H1 (cell line): Measurements from ENCODE around the gene EPS8. TPM values are rescaled to one million over a fixed set of nuclear protein-coding genes. Genes with fewer than 3 reads are reported as not detected.

Source experiments
- CTCF ChIA-PET: fragments of 300-600 bp; sonication (Branson Sonifier 250); formaldehyde crosslinking; loops from one replicate; lab custom pipeline; 2021; ENCODE audit not compliant: partially characterized antibody; lab: Charles Lee
- POLR2A ChIA-PET: fragments of 300-600 bp; sonication (Branson Sonifier 250); formaldehyde crosslinking; loops from one replicate; lab custom pipeline; 2021; ENCODE audit warnings: inconsistent platforms; ENCODE audit not compliant: partially characterized antibody; lab: Charles Lee
- DNase-seq, 2 experiments: peaks; one replicate each; pipeline versions ENCODE4 v3.0.0 to v3.0.0-alpha.2; 2010 to 2022; ENCODE audit warnings: low spot score in 2 of 2, low read depth in 1 of 2, mixed read lengths in 1 of 2
- FAIRE-seq: peaks from 2 replicates; lab custom pipeline; 2011; peaks lifted over from hg19 to GRCh38; lab: Jason Lieb, UNC
- H2AFZ ChIP-seq: 2 replicates; pipeline ENCODE4 v1.8.1; 2012; ENCODE audit warnings: low read length, inconsistent platforms
- H2AK5ac ChIP-seq: 2 replicates; pipeline ENCODE4 v1.6.1; 2013; ENCODE audit warnings: low read depth, low read length
- H2BK120ac ChIP-seq: replicated peaks from 2 replicates; pipeline ENCODE3; 2013; ENCODE audit warnings: low read depth, low read length, inconsistent platforms
- H2BK12ac ChIP-seq: 2 replicates; pipeline ENCODE4 v1.6.1; 2013; ENCODE audit warnings: low read depth, low read length
- H2BK15ac ChIP-seq: 2 replicates; pipeline ENCODE4 v1.6.1; 2013; ENCODE audit warnings: low read length
- H2BK20ac ChIP-seq: 2 replicates; pipeline ENCODE4 v1.6.1; 2013; ENCODE audit warnings: low read length
- H2BK5ac ChIP-seq: 2 replicates; pipeline ENCODE4 v1.6.1; 2013; ENCODE audit warnings: low read depth, low read length
- H3K14ac ChIP-seq: 2 replicates; pipeline ENCODE4 v1.6.1; 2013; ENCODE audit warnings: inconsistent platforms; ENCODE audit not compliant: insufficient read length
- H3K18ac ChIP-seq: 2 replicates; pipeline ENCODE4 v1.6.1; 2013; ENCODE audit warnings: low read length; ENCODE audit errors: extremely low read depth
- H3K23ac ChIP-seq: 2 replicates; pipeline ENCODE4 v1.6.1; 2013; ENCODE audit warnings: inconsistent platforms; ENCODE audit not compliant: insufficient read length
- H3K23me2 ChIP-seq: 2 replicates; pipeline ENCODE4 v1.6.1; 2013; ENCODE audit warnings: low read depth, low read length
- H3K27ac ChIP-seq: 2 replicates; pipeline ENCODE4 v1.6.1; 2011; ENCODE audit warnings: low read depth, low read length, inconsistent platforms
- H3K27me3 ChIP-seq, 4 experiments: replicated peaks in 1 of 4; 1 replicate in 1 of 4; 2 replicates in 3 of 4; pipeline versions ENCODE4 v1.6.1 to v1.8.1; 2011 to 2013; ENCODE audit warnings: low read length in 3 of 4, mild to moderate bottlenecking in 3 of 4, inconsistent platforms in 2 of 4, mixed read lengths in 2 of 4, moderate library complexity in 1 of 4; ENCODE audit not compliant: control insufficient read depth in 3 of 4, insufficient read depth in 3 of 4; ENCODE audit errors: extremely low read depth in 1 of 4
- H3K36me3 ChIP-seq, 4 experiments: 2 replicates each; pipeline versions ENCODE4 v1.6.1 to v1.8.1; 2011 to 2013; ENCODE audit warnings: mild to moderate bottlenecking in 4 of 4, low read length in 3 of 4, moderate library complexity in 2 of 4, control low read depth in 1 of 4, inconsistent platforms in 1 of 4; ENCODE audit not compliant: insufficient read depth in 4 of 4, control insufficient read depth in 2 of 4
- H3K4ac ChIP-seq: replicated peaks from 2 replicates; pipeline ENCODE3; 2013; ENCODE audit warnings: low read length, low read depth, mixed read lengths, inconsistent platforms; ENCODE audit not compliant: insufficient read length
- H3K4me1 ChIP-seq, 4 experiments: replicated peaks in 1 of 4; 1 replicate in 1 of 4; 2 replicates in 3 of 4; pipeline versions ENCODE4 v1.6.1 to v1.8.1; 2011 to 2013; ENCODE audit warnings: low read length in 3 of 4, inconsistent platforms in 2 of 4, mixed read lengths in 1 of 4; ENCODE audit not compliant: insufficient read depth in 4 of 4, control insufficient read depth in 3 of 4
- H3K4me2 ChIP-seq, 2 experiments: 2 replicates each; pipeline versions ENCODE4 v1.6.1 to v1.8.1; 2011 to 2013; ENCODE audit warnings: low read depth in 2 of 2, low read length in 2 of 2, control low read depth in 1 of 2, inconsistent platforms in 1 of 2, mild to moderate bottlenecking in 1 of 2; ENCODE audit not compliant: insufficient read depth in 1 of 2
- H3K4me3 ChIP-seq, 4 experiments: fragments of 200-600, 300-600 bp in 1 of 4; sonication (generic), shearing (Covaris generic), sonication (Bioruptor Twin) in 1 of 4; 2 replicates each; pipeline versions ENCODE4 v1.5.1 to v1.8.1; 2011 to 2016; ENCODE audit warnings: low read length in 4 of 4, low read depth in 3 of 4, control low read depth in 2 of 4, inconsistent platforms in 2 of 4, mild to moderate bottlenecking in 2 of 4, mixed read lengths in 1 of 4, moderate library complexity in 1 of 4; ENCODE audit not compliant: insufficient read depth in 2 of 4; ENCODE audit errors: extremely low read depth in 1 of 4
- H3K56ac ChIP-seq: replicated peaks from 2 replicates; pipeline ENCODE3; 2013; ENCODE audit warnings: low read depth, mild to moderate bottlenecking, mixed read lengths, low read length, inconsistent platforms; ENCODE audit not compliant: insufficient read length
- H3K79me1 ChIP-seq: 2 replicates; pipeline ENCODE4 v1.6.1; 2013; ENCODE audit warnings: low read depth, low read length, control low read depth
- H3K79me2 ChIP-seq, 2 experiments: 2 replicates each; pipeline versions ENCODE4 v1.6.1 to v1.8.1; 2012 to 2013; ENCODE audit warnings: low read length in 2 of 2, mild to moderate bottlenecking in 2 of 2, inconsistent platforms in 1 of 2; ENCODE audit not compliant: insufficient read depth in 2 of 2, control insufficient read depth in 1 of 2
- H3K9ac ChIP-seq, 4 experiments: replicated peaks in 1 of 4; 1 replicate in 1 of 4; 2 replicates in 3 of 4; pipeline versions ENCODE4 v1.6.1 to v1.8.1; 2011 to 2013; ENCODE audit warnings: low read depth in 3 of 4, low read length in 3 of 4, control low read depth in 2 of 4, mild to moderate bottlenecking in 2 of 4, moderate library complexity in 2 of 4, inconsistent platforms in 1 of 4; ENCODE audit errors: extremely low read depth in 1 of 4
- H3K9me3 ChIP-seq, 2 experiments: 2 replicates each; pipeline versions ENCODE4 v1.6.1 to v1.8.1; 2012 to 2013; ENCODE audit warnings: mild to moderate bottlenecking in 2 of 2, moderate library complexity in 2 of 2, control low read depth in 1 of 2, inconsistent platforms in 1 of 2, low read depth in 1 of 2, low read length in 1 of 2, mixed read lengths in 1 of 2; ENCODE audit not compliant: insufficient read depth in 2 of 2
- H4K20me1 ChIP-seq, 2 experiments: replicated peaks in 1 of 2; 2 replicates each; pipeline versions ENCODE3 to v1.8.1; 2011 to 2013; ENCODE audit warnings: inconsistent platforms in 2 of 2, low read length in 2 of 2, mild to moderate bottlenecking in 1 of 2; ENCODE audit not compliant: insufficient read depth in 2 of 2, control insufficient read depth in 1 of 2
- H4K5ac ChIP-seq: 2 replicates; pipeline ENCODE4 v1.6.1; 2013; ENCODE audit warnings: low read length, low read depth, mixed read lengths, inconsistent platforms; ENCODE audit not compliant: insufficient read length
- H4K8ac ChIP-seq: 2 replicates; pipeline ENCODE4 v1.8.0; 2013; ENCODE audit warnings: mild to moderate bottlenecking, moderate library complexity, low read length, inconsistent platforms; ENCODE audit not compliant: insufficient read depth; ENCODE audit errors: extremely low read depth
- H4K91ac ChIP-seq: replicated peaks from 2 replicates; pipeline ENCODE3; 2013; ENCODE audit warnings: low read length, mixed read lengths, inconsistent platforms; ENCODE audit not compliant: insufficient read length
- BACH1 ChIP-seq: IDR thresholded peaks from 2 replicates; pipeline ENCODE4 v1.6.1; 2012; ENCODE audit warnings: low read length, improper control_type of control experiment
- CBX8 ChIP-seq: fragments of 300-800, 300-1000 bp; sonication (generic); IDR thresholded peaks from 2 replicates; pipeline ENCODE4 v1.7.1; 2016; ENCODE audit warnings: low read depth, low read length, borderline replicate concordance
- JUND ChIP-seq: IDR thresholded peaks from 2 replicates; pipeline ENCODE4 v1.6.1; 2011; ENCODE audit warnings: mild to moderate bottlenecking, improper control_type of control experiment, low read length
- POLR2A ChIP-seq, 2 experiments: IDR thresholded peaks; 1 replicate in 1 of 2; 2 replicates in 1 of 2; pipeline ENCODE4 v1.6.1; 2011; ENCODE audit warnings: low read depth in 2 of 2, low read length in 2 of 2, mild to moderate bottlenecking in 2 of 2; ENCODE audit errors: control extremely low read depth in 1 of 2
- RBBP5 ChIP-seq: IDR thresholded peaks from 2 replicates; pipeline ENCODE4 v1.7.1; 2012; ENCODE audit warnings: low read depth, mild to moderate bottlenecking, inconsistent platforms, low read length, moderate library complexity, borderline replicate concordance
- RXRA ChIP-seq: IDR thresholded peaks from 2 replicates; pipeline ENCODE4 v1.6.1; 2011; ENCODE audit warnings: low read depth, mild to moderate bottlenecking, low read length, moderate library complexity; ENCODE audit not compliant: insufficient read depth
- SAP30 ChIP-seq: fragments of 300-600 bp; sonication (generic); IDR thresholded peaks from 2 replicates; pipeline ENCODE4 v1.7.1; 2012; ENCODE audit warnings: low read length, moderate library complexity, mild to moderate bottlenecking, inconsistent platforms; ENCODE audit not compliant: insufficient read depth, insufficient replicate concordance
- SIN3A ChIP-seq, 2 experiments: IDR thresholded peaks in 1 of 2; conservative IDR thresholded peaks in 1 of 2; 2 replicates each; pipeline ENCODE4 v1.6.1; 2011 to 2012; ENCODE audit warnings: low read length in 2 of 2, improper control_type of control experiment in 1 of 2, low read depth in 1 of 2, mild to moderate bottlenecking in 1 of 2
- SIX5 ChIP-seq: IDR thresholded peaks from 2 replicates; pipeline ENCODE4 v1.6.1; 2011; ENCODE audit warnings: mild to moderate bottlenecking, low read depth, low read length
- SP2 ChIP-seq: IDR thresholded peaks from 2 replicates; pipeline ENCODE4 v1.6.1; 2012; ENCODE audit warnings: mild to moderate bottlenecking, low read length, inconsistent platforms
- SRF ChIP-seq: IDR thresholded peaks from 2 replicates; pipeline ENCODE4 v1.6.1; 2011; ENCODE audit warnings: mild to moderate bottlenecking, low read depth, low read length, moderate library complexity
- TAF7 ChIP-seq: optimal IDR thresholded peaks from 2 replicates; pipeline ENCODE3; 2011; ENCODE audit warnings: low read depth, mild to moderate bottlenecking, inconsistent platforms, low read length, moderate library complexity, borderline replicate concordance
- YY1 ChIP-seq: IDR thresholded peaks from 2 replicates; pipeline ENCODE4 v1.6.1; 2011; ENCODE audit warnings: low read depth, mild to moderate bottlenecking, low read length
- WGBS, 2 experiments: shearing (Covaris generic) in 1 of 2; methylation state at CpG; one replicate each; pipeline versions ENCODE4 v1.1.6 to v1.1.7; 2013 to 2015; ENCODE audit warnings: low lambda C conversion rate in 2 of 2, mixed read lengths in 2 of 2, inconsistent platforms in 1 of 2, low coverage in 1 of 2, missing lambda C conversion rate in 1 of 2; ENCODE audit not compliant: insufficient replicate concordance in 2 of 2, insufficient coverage in 1 of 2, insufficient read length in 1 of 2; ENCODE audit errors: extremely low coverage in 1 of 2, missing lambda C conversion rate in 1 of 2; 5-methylcytosine and 5-hydroxymethylcytosine counted together
- polyA plus RNA-seq, 7 experiments: library from polyadenylated mRNA; depleted of rRNA in 3 of 7; stranded (reverse) in 5 of 7; unstranded in 2 of 7; fragments of >200 nt in 5 of 7; fragments of 200-250 nt in 2 of 7; gene quantifications; 1 replicate in 5 of 7; 2 replicates in 1 of 7; 4 replicates in 1 of 7; pipeline versions ENCODE4 v1.2.1 to v1.2.3, GENCODE V29; 2011 to 2013; ENCODE audit warnings: missing spikeins in 2 of 7, mixed read lengths in 2 of 7
- total RNA-seq: library from RNA; stranded (reverse); fragmentation: NEBNext Ultra II Directional; extraction: Animal tissue kit (Norgen Biotek cat#: 25700); gene quantifications from 2 replicates; pipeline ENCODE4 v1.2.1, GENCODE V29; 2021
- TF ChIP-seq, protein P1 (sequence below): IDR thresholded peaks from 2 replicates; pipeline ENCODE4 v1.6.1; 2012; ENCODE audit warnings: low read length, inconsistent platforms

EPS8 gene
- total and polyA plus RNA-seq, 2 of the 8 experiments (the other 6 are each of a cell fraction or from before 2014, with no cell fraction given) = 3.0 to 4.6 TPM

DNA sequence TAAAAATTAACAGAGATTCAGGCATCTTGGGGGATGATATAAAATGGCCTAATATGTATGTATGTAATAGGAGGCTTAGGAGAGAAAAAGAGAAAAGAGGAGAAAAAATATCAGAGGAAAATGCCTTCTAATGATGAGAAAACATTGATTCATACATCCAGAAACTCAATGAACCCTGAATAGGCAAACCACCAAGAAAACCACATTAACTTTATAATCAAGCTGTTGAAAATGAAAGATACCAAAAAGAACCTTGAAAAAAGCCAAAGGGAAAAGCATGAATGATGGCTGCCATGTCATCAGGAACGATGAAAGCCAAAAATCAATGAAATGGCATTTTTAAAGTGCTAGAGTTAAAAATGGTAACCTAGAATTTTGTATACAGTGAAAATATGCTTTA, 180.2 kb downstream of the EPS8 start:
- Histone ChIP-seq H3K18ac (no peak overlapping the region), H3K56ac (no peak overlapping the region), H2BK120ac (no peak overlapping the region), H3K4ac (no peak overlapping the region), H3K14ac (no peak overlapping the region), H3K4me3 (no peak overlapping the region), H3K79me1 (no peaks in the 10 kb centered on the region), H3K79me2 (no peaks in the 10 kb centered on the region), H3K23me2 (no peaks in the 10 kb centered on the region), H4K5ac (no peak overlapping the region), H3K9me3 (no peaks in the 10 kb centered on the region), H2BK20ac (no peak overlapping the region), H3K9ac (no peak overlapping the region), H2AK5ac (no peak overlapping the region), H4K8ac (no peak overlapping the region), H3K27me3 (no peaks in the 10 kb centered on the region), H4K20me1 (no peaks in the 10 kb centered on the region), H3K23ac (no peak overlapping the region), H2AFZ (no peak overlapping the region), H2BK5ac (no peak overlapping the region), H3K4me1 (no peaks in the 10 kb centered on the region), H2BK15ac (no peak overlapping the region), H3K27ac (no peak overlapping the region), H2BK12ac (no peak overlapping the region), H4K91ac (no peak overlapping the region), H3K4me2 (no peak overlapping the region), H3K36me3 (no peaks in the 10 kb centered on the region)
- DNase-seq (no peak), FAIRE-seq (no peak)
- ChIA-PET POLR2A (no interaction called here), CTCF (interaction anchor here (1.1 to 2.4 kb wide), 5 partner anchors 19 to 247 kb away, joined by 3 to 8 read pairs (median 3); no protein-coding TSS in a partner anchor)
- WGBS, 2 experiments = 92% methylated on average over 1 of the region's 1 CpG; no CpG with 5 or more reads in 1 of the 2 experiments
- no peak for TF ChIP-seq TAF7
- TF ChIP-seq, protein P1, sequence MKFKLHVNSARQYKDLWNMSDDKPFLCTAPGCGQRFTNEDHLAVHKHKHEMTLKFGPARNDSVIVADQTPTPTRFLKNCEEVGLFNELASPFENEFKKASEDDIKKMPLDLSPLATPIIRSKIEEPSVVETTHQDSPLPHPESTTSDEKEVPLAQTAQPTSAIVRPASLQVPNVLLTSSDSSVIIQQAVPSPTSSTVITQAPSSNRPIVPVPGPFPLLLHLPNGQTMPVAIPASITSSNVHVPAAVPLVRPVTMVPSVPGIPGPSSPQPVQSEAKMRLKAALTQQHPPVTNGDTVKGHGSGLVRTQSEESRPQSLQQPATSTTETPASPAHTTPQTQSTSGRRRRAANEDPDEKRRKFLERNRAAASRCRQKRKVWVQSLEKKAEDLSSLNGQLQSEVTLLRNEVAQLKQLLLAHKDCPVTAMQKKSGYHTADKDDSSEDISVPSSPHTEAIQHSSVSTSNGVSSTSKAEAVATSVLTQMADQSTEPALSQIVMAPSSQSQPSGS = no peak
- no peak for TF ChIP-seq CBX8
- no peak for TF ChIP-seq SIX5
- no peak for TF ChIP-seq RBBP5
- no peak for TF ChIP-seq SAP30
- TF ChIP-seq BACH1 = no peak
- TF ChIP-seq YY1 = no peak
- TF ChIP-seq SP2 = no peak
- no peak for TF ChIP-seq SRF
- TF ChIP-seq SIN3A (conservative IDR thresholded peaks at IDR 0.05 in 1 of 2, IDR thresholded peaks at IDR 0.05 in 1 of 2; ENCODE audit: low read depth in 1 of 2, low read length in 2 of 2) = no peak
- TF ChIP-seq JUND = no peak
- TF ChIP-seq RXRA = no peak
- TF ChIP-seq POLR2A (IDR thresholded peaks at IDR 0.05; ENCODE audit: control extremely low read depth in 1 of 2, low read depth in 2 of 2, low read length in 2 of 2) = no peak
